ENCODE data around the gene DSCAML1. TPM values are rescaled to one million over a fixed set of nuclear protein-coding genes. Genes with fewer than 3 reads are reported as not detected.

Gene DSCAML1
- total RNA-seq, 2 donors from 2014 or later, result 2.5 to 5.0 TPM

DNA sequence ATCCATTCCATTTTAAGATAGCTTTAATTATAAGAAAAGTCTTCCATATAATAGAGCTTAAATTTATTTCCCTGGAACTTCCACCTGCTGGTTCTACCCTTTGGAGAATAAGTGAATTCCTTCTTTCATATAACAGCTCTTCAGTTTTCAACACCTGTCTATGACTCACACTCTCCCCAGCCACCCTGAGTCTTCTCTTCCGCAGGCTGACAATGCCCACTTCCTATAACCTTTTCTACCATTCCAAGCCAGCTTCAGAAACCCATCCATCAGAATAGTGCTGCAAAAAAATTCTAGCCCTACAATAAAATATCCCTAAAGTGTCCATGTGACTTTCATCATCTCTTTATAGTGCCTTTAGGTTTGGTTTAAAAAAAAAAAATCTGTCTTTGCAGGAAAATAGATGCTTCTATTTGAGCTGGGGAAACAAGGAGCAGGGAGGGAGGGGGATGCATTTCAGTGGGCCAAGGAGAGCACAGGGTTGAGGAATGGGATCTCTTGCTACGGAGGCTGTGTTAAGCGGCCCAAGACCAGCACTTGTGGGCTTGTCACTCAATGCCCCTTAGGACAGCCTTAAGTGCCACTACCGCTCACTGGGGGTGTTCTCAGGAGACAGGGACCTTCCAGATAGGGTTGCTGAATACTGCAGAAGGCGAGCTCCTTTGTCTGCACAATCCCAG lies 178.6 kb downstream of the DSCAML1 start:
- ATAC-seq, result no peak
- peaks cover 11% of the 10 kb centered on the region in 2 donors for H3K9me3 Mint-ChIP-seq
- peaks cover 0 to 5% of the 10 kb centered on the region in 2 donors for H3K36me3 Mint-ChIP-seq
- DNase-seq (ENCODE audit: low spot score in 2 of 2), result no peak
- no peak overlapping the region for H3K27ac Mint-ChIP-seq

DNA sequence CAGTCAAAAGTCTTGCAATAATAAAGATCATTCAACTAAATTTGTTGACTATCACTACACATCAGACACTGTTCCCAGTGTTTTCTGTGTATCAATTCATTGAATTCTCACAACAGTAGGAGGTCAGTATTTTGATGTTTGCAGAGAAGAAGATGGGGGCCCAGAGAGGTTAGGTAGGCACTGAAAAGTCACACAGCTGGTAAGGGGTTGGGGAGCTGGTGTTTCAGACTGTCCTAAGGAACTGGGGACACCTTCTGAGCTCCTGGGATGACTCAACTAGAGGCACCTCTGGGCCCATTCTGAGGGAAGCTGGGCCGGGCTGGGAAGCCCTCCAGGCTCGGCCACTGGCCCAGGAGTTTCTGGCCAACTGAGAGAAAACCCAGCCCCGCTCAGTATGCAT lies 180.0 kb downstream of the DSCAML1 start:
- ATAC-seq (no peak), DNase-seq (ENCODE audit: low spot score in 2 of 2) (no peak)
- no peak overlapping the region for H3K27ac Mint-ChIP-seq
- H3K9me3 Mint-ChIP-seq, result peaks cover 11% of the 10 kb centered on the region in 2 donors
- H3K36me3 Mint-ChIP-seq, result peaks cover 0 to 5% of the 10 kb centered on the region in 2 donors

DNA sequence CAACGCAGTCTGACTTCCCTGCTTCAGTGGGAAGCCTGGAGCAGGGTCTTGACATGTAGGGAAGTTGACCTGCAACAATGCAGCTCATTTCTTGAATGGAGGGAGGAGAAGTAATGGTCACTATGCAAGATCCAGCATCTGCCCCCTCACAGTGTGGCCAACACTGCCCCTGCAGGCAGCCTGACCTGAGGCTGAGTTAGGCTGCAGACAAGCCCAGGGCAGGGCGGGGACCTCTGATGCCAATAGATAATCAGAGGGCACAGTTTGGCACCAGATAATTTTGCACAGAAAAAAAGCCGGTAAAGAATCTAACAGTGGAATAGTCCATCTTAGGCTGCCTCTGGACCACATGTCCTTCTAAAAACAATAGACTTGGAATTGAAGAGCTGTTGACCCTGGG lies 182.3 kb downstream of the DSCAML1 start:
- H3K9me3 Mint-ChIP-seq, result peaks cover 4 to 5% of the 10 kb centered on the region in 2 donors
- H3K36me3 Mint-ChIP-seq, result peaks cover 0 to 5% of the 10 kb centered on the region in 2 donors
- ATAC-seq, result no peak
- H3K27ac Mint-ChIP-seq, result peak overlapping the region in 1 of 2 donors; percentile 31
- DNase-seq (ENCODE audit: low spot score in 2 of 2), result no peak

DNA sequence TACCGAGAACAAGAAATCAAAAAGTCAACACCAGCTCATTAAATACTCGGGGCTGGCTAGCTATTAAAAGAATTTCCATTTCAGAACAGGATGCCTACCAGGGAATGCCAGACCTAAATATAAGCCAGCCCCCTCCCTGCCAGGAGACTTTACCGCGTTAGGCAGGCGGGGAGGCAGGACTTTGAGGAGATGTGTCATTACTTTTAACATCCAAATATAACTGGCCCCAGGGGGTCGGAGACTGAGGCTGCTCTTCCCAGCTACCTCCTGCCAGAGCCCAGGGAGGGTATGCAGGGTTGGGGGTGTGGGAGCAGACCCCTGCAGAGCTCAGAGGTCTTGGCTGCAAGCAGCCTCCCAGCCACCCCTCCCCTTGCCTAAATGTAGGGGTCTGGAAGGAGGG lies 183.5 kb downstream of the DSCAML1 start:
- DNase-seq (ENCODE audit: low spot score in 2 of 2) (no peak), ATAC-seq (no peak)
- Mint-ChIP-seq H3K36me3 (peaks cover 0 to 5% of the 10 kb centered on the region in 2 donors), H3K9me3 (peaks cover 4 to 5% of the 10 kb centered on the region in 2 donors), H3K27ac (no peak overlapping the region)

DNA sequence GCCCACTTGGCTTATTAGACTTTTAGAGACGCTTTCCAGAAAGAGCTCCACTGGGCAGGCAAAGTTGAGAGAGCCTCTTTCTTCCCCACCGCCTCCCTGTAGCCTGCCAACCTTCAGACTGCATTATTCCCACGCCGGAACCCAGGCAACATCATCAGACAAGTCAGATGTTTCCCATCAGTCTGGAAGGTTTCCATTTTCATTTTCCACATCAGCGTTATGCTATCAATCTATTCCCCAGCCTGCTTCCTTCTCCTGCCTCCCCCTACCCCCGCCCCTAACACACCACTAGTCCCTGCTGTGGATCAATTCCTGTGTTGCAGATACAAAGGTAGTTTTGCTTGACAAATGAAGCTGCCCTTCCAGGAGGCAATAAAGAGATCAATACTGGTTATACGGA lies 184.8 kb downstream of the DSCAML1 start:
- DNase-seq (ENCODE audit: low spot score in 2 of 2), result no peak
- no peak for ATAC-seq
- H3K9me3 Mint-ChIP-seq, result peaks cover 4 to 5% of the 10 kb centered on the region in 2 donors
- H3K36me3 Mint-ChIP-seq, result peaks cover 0 to 5% of the 10 kb centered on the region in 2 donors
- no peak overlapping the region for H3K27ac Mint-ChIP-seq

DNA sequence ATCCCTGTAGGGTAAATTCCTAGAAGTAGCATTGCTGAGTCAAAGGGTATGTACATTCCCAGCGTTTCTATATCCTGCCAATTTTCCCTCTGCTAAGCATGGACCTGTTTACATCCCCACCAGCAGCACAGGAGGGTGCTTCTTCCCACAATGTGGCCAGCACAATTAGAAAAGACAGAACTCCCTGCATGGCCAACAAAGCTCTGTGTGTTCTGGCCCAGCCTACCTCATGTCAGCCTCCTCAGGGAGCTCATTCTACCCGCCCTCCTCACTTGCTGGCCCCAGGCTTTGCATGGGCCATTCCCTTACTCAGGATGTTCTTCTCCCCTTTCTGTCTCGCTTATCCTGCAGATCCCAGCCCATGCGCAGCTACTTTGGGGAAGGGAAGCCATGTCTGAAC lies 186.1 kb downstream of the DSCAML1 start:
- ATAC-seq, result no peak
- Mint-ChIP-seq H3K27ac (no peak overlapping the region), H3K36me3 (peaks cover 0 to 5% of the 10 kb centered on the region in 2 donors), H3K9me3 (peaks cover 4 to 5% of the 10 kb centered on the region in 2 donors)
- no peak for DNase-seq (ENCODE audit: low spot score in 2 of 2)

DNA sequence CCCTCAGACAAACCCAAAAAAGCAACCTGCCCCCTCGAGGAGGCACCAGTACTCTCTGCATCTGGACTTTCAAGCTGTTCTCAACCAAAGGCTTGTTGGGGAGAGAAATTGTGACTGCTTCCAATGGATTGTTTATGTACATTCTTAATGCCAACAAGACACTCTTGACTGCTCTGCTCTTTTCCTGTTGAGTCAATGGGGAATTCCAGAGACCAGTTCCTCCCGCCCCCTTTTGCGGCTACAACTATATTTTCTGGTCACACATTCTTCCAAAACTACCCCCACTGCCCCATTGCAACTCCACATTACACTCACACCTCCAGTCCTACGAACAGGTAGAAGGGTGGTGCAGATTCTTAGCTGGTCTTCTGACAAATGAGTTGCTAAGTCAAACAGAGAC lies 187.0 kb downstream of the DSCAML1 start:
- ATAC-seq (peak; percentile 43 to 45), DNase-seq (ENCODE audit: low spot score in 2 of 2) (peak in 1 of 2 donors; percentile 18)
- peaks cover 4 to 5% of the 10 kb centered on the region in 2 donors for H3K9me3 Mint-ChIP-seq
- no peak overlapping the region for H3K27ac Mint-ChIP-seq
- H3K36me3 Mint-ChIP-seq, result peaks cover 0 to 5% of the 10 kb centered on the region in 2 donors

DNA sequence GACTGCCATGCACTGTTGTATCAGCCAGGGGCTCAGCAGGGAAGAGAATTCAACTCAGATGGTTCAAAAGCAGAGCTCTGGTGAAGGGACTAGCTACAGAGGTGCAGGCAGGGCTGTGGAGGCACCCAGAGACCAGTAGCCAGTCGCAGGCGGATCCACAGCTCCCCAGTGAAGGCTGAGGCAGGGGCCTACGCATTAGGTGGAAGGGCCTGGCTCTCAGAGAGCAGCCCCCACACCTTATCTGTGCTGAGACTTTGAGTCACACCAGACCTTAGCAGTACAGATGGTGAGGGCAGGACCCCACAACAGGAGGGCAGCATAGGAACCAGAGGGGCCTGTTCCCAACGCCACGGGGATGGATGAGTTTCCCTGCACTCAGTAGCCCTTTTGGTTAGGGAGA lies 189.6 kb downstream of the DSCAML1 start:
- ATAC-seq (no peak), DNase-seq (ENCODE audit: low spot score in 2 of 2) (no peak)
- H3K36me3 Mint-ChIP-seq, result no peaks in the 10 kb centered on the region
- H3K9me3 Mint-ChIP-seq, result no peaks in the 10 kb centered on the region
- H3K27ac Mint-ChIP-seq, result peak overlapping the region in 1 of 2 donors; percentile 11

DNA sequence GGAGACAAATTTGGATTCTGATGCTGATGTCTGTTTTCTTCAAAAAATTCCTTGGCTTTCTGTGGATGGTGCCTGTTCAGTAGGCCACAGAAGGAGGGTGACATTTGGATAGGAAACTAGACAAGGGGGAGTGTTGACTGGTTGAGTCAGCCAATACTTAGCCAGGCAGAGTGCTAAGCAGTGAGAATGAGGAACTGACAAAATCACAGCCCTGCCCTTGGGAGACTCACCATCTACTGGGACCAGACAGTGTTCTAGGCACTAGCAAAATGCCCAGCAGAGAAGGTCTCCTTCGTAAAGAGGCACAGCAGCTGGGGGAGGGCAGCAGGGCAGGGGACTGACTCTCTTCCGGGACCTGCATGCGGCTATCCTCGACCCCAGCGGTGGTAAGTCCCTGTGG lies 190.2 kb downstream of the DSCAML1 start:
- no peaks in the 10 kb centered on the region for H3K9me3 Mint-ChIP-seq
- H3K36me3 Mint-ChIP-seq, result no peaks in the 10 kb centered on the region
- peak; percentile 69 to 82 for ATAC-seq
- peak in 1 of 2 donors; percentile 6 for DNase-seq (ENCODE audit: low spot score in 2 of 2)
- peak overlapping the region in 1 of 2 donors; percentile 11 for H3K27ac Mint-ChIP-seq

DNA sequence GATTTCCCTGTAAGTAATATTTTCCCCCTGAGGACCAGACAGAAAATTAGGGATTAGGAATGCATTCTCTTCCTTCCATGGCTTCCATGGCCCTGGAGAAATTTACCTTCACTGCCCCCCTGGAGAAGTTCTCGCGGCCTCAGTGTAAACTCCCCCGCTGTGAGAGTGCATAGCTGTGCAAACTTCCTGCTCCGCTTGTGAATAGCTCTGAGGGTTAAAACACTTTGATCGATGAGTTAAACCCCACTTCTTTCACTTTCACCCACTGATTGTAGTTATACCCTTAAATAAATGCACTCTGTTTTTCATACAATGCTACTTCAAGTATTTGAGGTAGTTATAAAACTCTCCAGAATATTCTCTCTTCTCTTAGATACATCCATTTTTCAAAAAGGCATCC lies 190.8 kb downstream of the DSCAML1 start:
- ATAC-seq, result peak; percentile 79 to 91
- no peaks in the 10 kb centered on the region for H3K36me3 Mint-ChIP-seq
- H3K9me3 Mint-ChIP-seq, result no peaks in the 10 kb centered on the region
- DNase-seq (ENCODE audit: low spot score in 2 of 2), result peak in 1 of 2 donors; percentile 19
- H3K27ac Mint-ChIP-seq, result peak overlapping the region in 1 of 2 donors; percentile 11

DNA sequence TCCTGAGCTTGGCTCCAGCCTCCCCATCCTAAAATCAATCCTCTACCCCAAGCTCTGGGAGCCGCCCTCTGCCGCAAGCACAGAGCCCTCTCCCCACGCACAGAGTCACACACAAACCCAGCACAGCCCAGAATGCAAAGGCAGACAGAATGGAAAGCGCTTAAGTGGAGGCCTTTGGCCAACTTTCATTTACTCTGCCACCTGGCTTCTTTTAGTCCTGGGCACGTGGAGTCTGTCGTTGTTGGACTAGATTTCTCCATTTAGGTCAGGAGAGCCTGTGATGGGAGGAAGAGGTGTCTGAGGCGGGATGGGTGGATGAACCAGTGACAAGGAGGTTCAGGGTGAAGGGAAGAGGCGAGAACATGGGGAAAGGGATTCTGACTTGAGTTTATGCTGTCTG lies 191.7 kb downstream of the DSCAML1 start:
- Mint-ChIP-seq H3K36me3 (no peaks in the 10 kb centered on the region), H3K27ac (no peak overlapping the region), H3K9me3 (no peaks in the 10 kb centered on the region)
- DNase-seq (ENCODE audit: low spot score in 2 of 2), result no peak
- ATAC-seq, result no peak

DNA sequence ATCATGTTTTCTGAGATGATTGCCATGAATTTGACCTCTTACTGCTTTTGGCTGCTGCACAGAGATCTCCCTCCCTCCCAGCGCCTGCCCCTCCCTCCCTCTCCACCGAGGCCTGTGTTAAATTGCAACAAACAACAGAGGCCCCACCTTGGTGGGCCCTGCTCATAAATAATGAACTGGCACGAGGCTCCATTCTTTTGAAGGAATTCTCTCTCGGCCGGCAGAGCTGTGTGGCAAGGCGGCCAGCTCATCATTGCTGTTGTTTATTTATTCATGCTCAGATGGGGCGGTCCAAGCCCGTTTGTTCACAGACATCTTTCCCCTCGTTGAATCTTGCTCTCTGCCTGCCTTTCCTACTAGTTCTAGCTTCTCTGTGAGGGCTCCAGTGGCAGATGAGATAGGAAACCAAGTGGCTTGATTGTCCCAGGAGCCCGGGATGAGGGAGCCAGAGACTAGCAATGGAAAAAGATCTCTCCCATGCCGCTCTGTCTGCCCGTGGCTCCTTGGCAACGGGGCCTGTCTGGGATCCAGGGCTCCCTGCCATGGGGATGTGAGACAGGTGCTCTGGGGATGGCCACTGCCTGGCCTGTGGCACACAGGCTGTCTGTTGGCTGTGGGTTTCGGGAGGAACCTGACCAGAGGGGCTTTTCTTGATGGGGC lies 192.6 kb downstream of the DSCAML1 start:
- DNase-seq (ENCODE audit: low spot score in 2 of 2), result no peak
- Mint-ChIP-seq H3K36me3 (no peaks in the 10 kb centered on the region), H3K9me3 (no peaks in the 10 kb centered on the region), H3K27ac (no peak overlapping the region)
- no peak for ATAC-seq

DNA sequence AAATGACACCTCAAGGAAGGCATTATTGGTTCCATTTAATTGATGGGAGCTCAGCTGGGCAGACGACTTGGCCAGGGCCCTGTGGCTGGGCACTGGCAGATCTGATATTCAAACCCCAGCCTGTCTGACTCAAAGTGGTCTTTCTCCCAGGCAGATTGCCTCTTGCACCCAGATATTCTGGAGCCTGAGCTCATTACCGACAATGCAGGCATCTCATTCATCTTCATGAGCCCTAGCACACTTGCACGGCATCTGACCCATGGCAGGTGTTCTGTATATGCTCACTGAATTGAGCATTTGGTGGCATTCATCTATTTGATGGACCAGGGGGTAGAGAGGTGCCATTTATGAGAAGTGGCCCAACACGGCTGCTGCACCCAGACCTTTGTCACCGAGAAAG lies 193.1 kb downstream of the DSCAML1 start:
- no peak for DNase-seq (ENCODE audit: low spot score in 2 of 2)
- H3K36me3 Mint-ChIP-seq, result no peaks in the 10 kb centered on the region
- no peaks in the 10 kb centered on the region for H3K9me3 Mint-ChIP-seq
- no peak for ATAC-seq
- H3K27ac Mint-ChIP-seq, result no peak overlapping the region

DNA sequence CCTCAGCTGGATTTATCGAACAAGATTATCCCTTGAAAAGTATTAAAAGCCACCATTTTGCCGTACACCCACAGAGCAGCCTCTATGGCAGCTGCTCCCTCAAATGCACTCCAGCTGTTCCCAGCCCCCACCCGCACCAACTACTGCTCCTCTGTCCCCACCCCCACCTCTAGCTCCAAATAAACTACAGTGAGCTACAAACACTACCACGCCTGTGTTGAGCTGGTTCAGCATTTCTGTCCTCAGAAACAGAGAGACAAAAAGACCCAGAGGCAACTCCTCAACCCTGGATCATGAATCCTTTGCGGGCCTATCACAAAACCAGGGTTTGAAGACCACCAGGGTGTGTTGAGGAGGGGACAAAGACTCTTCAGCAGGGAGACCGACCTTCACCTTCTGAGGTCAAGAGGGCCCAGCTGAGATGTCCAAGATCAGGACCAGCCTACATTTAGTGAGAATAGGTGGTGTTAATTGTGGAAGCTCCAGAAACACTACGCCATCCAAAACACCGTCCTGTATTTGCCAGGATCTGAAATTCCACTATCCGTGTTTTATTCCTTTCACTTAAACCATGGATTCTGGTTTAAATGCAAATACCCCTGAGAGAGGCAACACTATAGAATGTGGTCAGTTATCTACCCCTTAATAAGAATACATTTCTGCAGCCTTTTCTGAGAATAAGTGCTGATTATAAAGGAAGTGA lies 195.9 kb downstream of the DSCAML1 start:
- peaks cover 0 to 1% of the 10 kb centered on the region in 2 donors for H3K9me3 Mint-ChIP-seq
- H3K27ac Mint-ChIP-seq, result no peak overlapping the region
- ATAC-seq, result no peak
- H3K36me3 Mint-ChIP-seq, result no peaks in the 10 kb centered on the region
- no peak for DNase-seq (ENCODE audit: low spot score in 2 of 2)

DNA sequence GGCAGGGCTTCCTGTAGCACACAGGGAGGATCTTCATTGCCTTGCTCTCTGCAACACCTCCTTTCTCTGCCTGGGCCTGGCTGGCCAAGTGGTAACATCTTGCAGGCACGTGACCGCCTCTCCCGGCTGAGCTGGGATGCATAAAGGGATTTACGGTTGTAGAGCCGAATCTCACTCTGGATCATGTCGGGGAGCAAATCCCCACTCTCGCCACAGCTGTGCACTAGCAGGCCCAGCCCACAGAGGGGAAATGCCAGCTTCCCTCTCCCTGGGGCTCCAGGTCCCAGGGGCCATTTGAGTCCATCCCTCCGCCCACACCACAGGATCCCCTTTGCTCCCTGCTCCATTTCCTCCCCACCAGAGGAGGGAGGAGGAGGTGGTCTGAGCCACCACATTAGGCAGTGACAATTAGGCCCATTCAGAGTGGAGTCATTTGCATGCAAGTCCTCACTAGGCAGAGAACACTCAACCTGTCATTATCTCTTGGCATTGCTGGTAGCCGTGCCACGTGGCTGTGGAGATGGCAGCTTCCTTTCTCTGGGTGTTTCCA lies 196.7 kb downstream of the DSCAML1 start:
- Mint-ChIP-seq H3K9me3 (peaks cover 0 to 3% of the 10 kb centered on the region in 2 donors), H3K27ac (no peak overlapping the region), H3K36me3 (no peaks in the 10 kb centered on the region)
- DNase-seq (ENCODE audit: low spot score in 2 of 2), result no peak
- ATAC-seq, result no peak

DNA sequence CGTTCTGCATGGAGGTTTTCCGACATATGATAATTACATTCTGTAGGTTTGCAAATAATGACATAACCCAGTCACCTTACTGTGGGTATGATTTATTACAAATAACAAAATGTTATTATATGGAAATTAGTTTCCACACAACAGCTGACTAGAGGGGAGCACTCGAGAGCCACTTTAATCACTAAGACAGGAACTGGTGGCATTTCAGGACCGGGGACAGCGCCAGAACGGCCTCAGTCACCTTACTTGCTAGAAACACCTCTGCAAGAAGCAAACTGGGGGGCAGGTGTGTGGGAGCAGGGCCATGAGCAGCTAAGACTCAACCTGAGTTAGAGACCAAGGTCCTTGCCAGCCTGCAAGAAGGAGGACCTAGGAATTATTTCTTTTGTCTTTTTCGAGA lies 199.9 kb downstream of the DSCAML1 start:
- Mint-ChIP-seq H3K9me3 (peaks cover 0 to 3% of the 10 kb centered on the region in 2 donors), H3K36me3 (no peaks in the 10 kb centered on the region), H3K27ac (no peak overlapping the region)
- ATAC-seq (no peak), DNase-seq (ENCODE audit: low spot score in 2 of 2) (peak in 1 of 2 donors; percentile 60)

DNA sequence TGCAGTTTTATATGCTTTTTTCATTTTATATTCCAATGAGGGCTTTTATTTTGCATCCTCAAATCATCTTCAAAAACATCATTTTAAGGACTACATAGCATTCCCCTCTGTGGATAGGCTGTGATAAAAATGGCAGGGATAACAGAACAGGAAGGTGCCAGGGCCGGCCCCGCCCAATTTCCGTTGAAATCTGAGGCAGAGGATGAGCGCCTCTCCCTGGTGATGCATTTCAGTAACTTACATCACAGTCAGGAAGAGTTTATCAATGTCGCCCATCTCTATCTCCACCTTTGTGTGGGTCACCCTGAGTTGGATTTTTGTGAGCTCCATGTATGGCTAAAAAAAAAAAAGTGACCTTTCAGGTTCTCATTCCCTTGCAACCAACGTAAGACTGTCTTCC lies 201.6 kb downstream of the DSCAML1 start:
- ATAC-seq (no peak), DNase-seq (ENCODE audit: low spot score in 2 of 2) (no peak)
- Mint-ChIP-seq H3K27ac (no peak overlapping the region), H3K36me3 (no peaks in the 10 kb centered on the region), H3K9me3 (peaks cover 0 to 3% of the 10 kb centered on the region in 2 donors)

Data from activated naive CD4-positive, alpha-beta T cell treated with anti-CD3 and anti-CD28 coated beads, Interleukin-2, amount 50 U/mL, for 72 hours (primary cell).